H9 (cell line): ENCODE results near the gene WDR20. TPM values are rescaled to one million over a fixed set of nuclear protein-coding genes. Genes with fewer than 3 reads are reported as not detected.

Experiments
- DNase-seq: peaks from one replicate; pipeline ENCODE4 v3.0.0-alpha.2; 2017
- H2AFZ ChIP-seq: one replicate; pipeline ENCODE4 v1.6.1; 2013; ENCODE audit warnings: mild to moderate bottlenecking, low read length, control low read depth, moderate library complexity
- H2AK5ac ChIP-seq: 2 replicates; pipeline ENCODE4 v1.6.1; 2013; ENCODE audit warnings: low read length, control low read depth, mixed read lengths; ENCODE audit not compliant: insufficient read length
- H2BK120ac ChIP-seq: one replicate; pipeline ENCODE4 v1.6.1; 2013; ENCODE audit warnings: low read depth, mild to moderate bottlenecking, low read length, control low read depth, inconsistent platforms; ENCODE audit not compliant: poor library complexity, severe bottlenecking
- H2BK12ac ChIP-seq: 2 replicates; pipeline ENCODE4 v1.6.1; 2013; ENCODE audit warnings: low read length, control low read depth, mixed read lengths, low read depth; ENCODE audit not compliant: insufficient read length
- H2BK15ac ChIP-seq: 2 replicates; pipeline ENCODE4 v1.6.1; 2013; ENCODE audit warnings: low read depth, low read length, control low read depth
- H2BK20ac ChIP-seq: one replicate; pipeline ENCODE4 v1.6.1; 2013; ENCODE audit warnings: low read depth, mild to moderate bottlenecking, low read length, control low read depth, inconsistent platforms; ENCODE audit not compliant: poor library complexity, severe bottlenecking
- H2BK5ac ChIP-seq: 2 replicates; pipeline ENCODE4 v1.6.1; 2013; ENCODE audit warnings: low read length, control low read depth, mixed read lengths; ENCODE audit not compliant: insufficient read length
- H3K14ac ChIP-seq: 2 replicates; pipeline ENCODE4 v1.6.1; 2013; ENCODE audit warnings: low read length, control low read depth; ENCODE audit not compliant: insufficient read depth
- H3K18ac ChIP-seq: 2 replicates; pipeline ENCODE4 v1.6.1; 2013; ENCODE audit warnings: low read depth, mild to moderate bottlenecking, mixed read lengths, low read length, control low read depth; ENCODE audit not compliant: insufficient read length
- H3K23ac ChIP-seq: 2 replicates; pipeline ENCODE4 v1.6.1; 2013; ENCODE audit warnings: low read length, control low read depth, mixed read lengths, low read depth; ENCODE audit not compliant: insufficient read length
- H3K23me2 ChIP-seq: 2 replicates; pipeline ENCODE4 v1.6.1; 2013; ENCODE audit warnings: low read depth, mild to moderate bottlenecking, mixed read lengths, low read length, control low read depth; ENCODE audit not compliant: insufficient read length, poor library complexity, severe bottlenecking
- H3K27ac ChIP-seq: 2 replicates; pipeline ENCODE4 v1.5.1; 2013; ENCODE audit warnings: low read length, control low read depth, mixed read lengths, low read depth; ENCODE audit not compliant: insufficient read length
- H3K27me3 ChIP-seq: 2 replicates; pipeline ENCODE4 v1.6.1; 2013; ENCODE audit warnings: low read length, control low read depth, inconsistent platforms; ENCODE audit not compliant: insufficient read depth
- H3K4ac ChIP-seq: 2 replicates; pipeline ENCODE4 v1.6.1; 2013; ENCODE audit warnings: low read depth, mild to moderate bottlenecking, control low read depth, inconsistent platforms, low read length, moderate library complexity
- H3K4me1 ChIP-seq: 2 replicates; pipeline ENCODE4 v1.6.1; 2013; ENCODE audit warnings: low read length, control low read depth, inconsistent platforms; ENCODE audit not compliant: insufficient read depth
- H3K4me2 ChIP-seq: 2 replicates; pipeline ENCODE4 v1.6.1; 2013; ENCODE audit warnings: low read length, control low read depth, mixed read lengths; ENCODE audit not compliant: insufficient read length, insufficient read depth
- H3K56ac ChIP-seq: 2 replicates; pipeline ENCODE4 v1.6.1; 2013; ENCODE audit warnings: low read depth, mild to moderate bottlenecking, mixed read lengths, low read length, control low read depth; ENCODE audit not compliant: insufficient read length
- H3K79me1 ChIP-seq: 2 replicates; pipeline ENCODE4 v1.6.1; 2013; ENCODE audit warnings: low read depth, mild to moderate bottlenecking, moderate library complexity, low read length, control low read depth, inconsistent platforms; ENCODE audit not compliant: insufficient read depth, poor library complexity, severe bottlenecking
- H3K79me2 ChIP-seq: 2 replicates; pipeline ENCODE4 v1.6.1; 2013; ENCODE audit warnings: low read length, control low read depth, inconsistent platforms; ENCODE audit not compliant: insufficient read depth
- H3K9ac ChIP-seq: 2 replicates; pipeline ENCODE4 v1.6.1; 2013; ENCODE audit warnings: low read length, control low read depth, mixed read lengths; ENCODE audit not compliant: insufficient read length; ENCODE audit errors: extremely low read depth
- H3K9me3 ChIP-seq: one replicate; pipeline ENCODE4 v1.6.1; 2013; ENCODE audit warnings: low read depth, low read length, inconsistent platforms; ENCODE audit not compliant: control insufficient read depth
- H3T11ph ChIP-seq: one replicate; pipeline ENCODE4 v1.6.1; 2013; ENCODE audit warnings: mild to moderate bottlenecking, low read length, control low read depth, inconsistent platforms
- H4K20me1 ChIP-seq: one replicate; pipeline ENCODE4 v1.6.1; 2013; ENCODE audit not compliant: control insufficient read depth, insufficient read length, insufficient read depth
- H4K5ac ChIP-seq: 2 replicates; pipeline ENCODE4 v1.6.1; 2013; ENCODE audit warnings: low read depth, mild to moderate bottlenecking, mixed read lengths, low read length, control low read depth; ENCODE audit not compliant: insufficient read length
- H4K8ac ChIP-seq: replicated peaks from 2 replicates; pipeline ENCODE4 v1.6.1; 2013; ENCODE audit warnings: low read length, control low read depth, mixed read lengths, low read depth; ENCODE audit not compliant: insufficient read length
- H4K91ac ChIP-seq: 2 replicates; pipeline ENCODE4 v1.6.1; 2013; ENCODE audit warnings: low read depth, mild to moderate bottlenecking, moderate library complexity, mixed read lengths, low read length, control low read depth; ENCODE audit not compliant: insufficient read length
- H3K27ac Mint-ChIP-seq, 3 experiments: 2 replicates in 2 of 3; 3 replicates in 1 of 3; pipeline ENCODE4 v1.8.0; 2020 to 2021; ENCODE audit warnings: mixed read lengths in 3 of 3, mild to moderate bottlenecking in 1 of 3, moderate library complexity in 1 of 3
- H3K27me3 Mint-ChIP-seq: 2 replicates; pipeline ENCODE4 v1.8.0; 2021; ENCODE audit warnings: low read depth, mild to moderate bottlenecking, moderate library complexity, mixed read lengths
- H3K36me3 Mint-ChIP-seq, 3 experiments: 2 replicates in 2 of 3; 3 replicates in 1 of 3; pipeline ENCODE4 v1.8.0; 2020 to 2021; ENCODE audit warnings: low read depth in 3 of 3, mixed read lengths in 3 of 3; ENCODE audit not compliant: insufficient read depth in 1 of 3
- H3K4me1 Mint-ChIP-seq, 2 experiments: 2 replicates each; pipeline ENCODE4 v1.8.0; 2020; ENCODE audit warnings: mixed read lengths in 2 of 2
- H3K4me3 Mint-ChIP-seq, 2 experiments: 2 replicates in 1 of 2; 3 replicates in 1 of 2; pipeline ENCODE4 v1.8.0; 2020 to 2021; ENCODE audit warnings: mild to moderate bottlenecking in 2 of 2, mixed read lengths in 2 of 2, moderate library complexity in 1 of 2
- H3K9me3 Mint-ChIP-seq, 2 experiments: 2 replicates in 1 of 2; 3 replicates in 1 of 2; pipeline ENCODE4 v1.8.0; 2020; ENCODE audit warnings: mild to moderate bottlenecking in 2 of 2, mixed read lengths in 2 of 2, moderate library complexity in 1 of 2
- CTCF ChIP-seq: fragments of 200-600 bp; sonication (generic); conservative IDR thresholded peaks from 3 replicates; pipeline ENCODE4 v1.8.0; 2021; ENCODE audit warnings: antibody characterized with exemption, mild to moderate bottlenecking
- WGBS: extraction: QIAGEN DNeasy Blood & Tissue Kit; methylation state at CpG from one replicate; pipeline ENCODE4 v1.1.7; 2013; ENCODE audit warnings: missing lambda C conversion rate, low lambda C conversion rate, mixed read lengths; ENCODE audit not compliant: insufficient read length; ENCODE audit errors: extremely low coverage; 5-methylcytosine and 5-hydroxymethylcytosine counted together
- total RNA-seq: library from RNA; stranded (reverse); gene quantifications from 2 replicates; pipeline ENCODE4 v1.2.1, GENCODE V29; 2021

Gene WDR20
- total RNA-seq, 1 experiment from 2014 or later: 31.6 TPM

- Histone ChIP-seq H3K18ac (no peak overlapping the region), H3K23me2 (peaks cover 6% of the 10 kb centered on the region), H3K23ac (no peak overlapping the region), H4K20me1 (no peaks in the 10 kb centered on the region), H3K14ac (no peak overlapping the region), H3K4me1 (no peaks in the 10 kb centered on the region; the same call in 1 of the 2 replicates), H2AK5ac (no peak overlapping the region), H3K56ac (no peak overlapping the region), H3K9me3 (no peaks in the 10 kb centered on the region), H2BK12ac (no peak overlapping the region), H3K27me3 (no peaks in the 10 kb centered on the region), H3T11ph (no peak overlapping the region), H3K9ac (no peak overlapping the region), H4K5ac (no peak overlapping the region), H2BK15ac (no peak overlapping the region), H2AFZ (no peak overlapping the region), H4K91ac (no peak overlapping the region), H2BK120ac (no peak overlapping the region), H3K4me2 (no peak overlapping the region), H3K79me1 (peaks cover 9% of the 10 kb centered on the region), H4K8ac (no peak overlapping the region), H3K4ac (no peak overlapping the region), H3K79me2 (peaks cover 17% of the 10 kb centered on the region; the same call in 1 of the 2 replicates), H3K27ac (no peak overlapping the region), H2BK5ac (no peak overlapping the region), H2BK20ac (no peak overlapping the region)
- Mint-ChIP-seq H3K4me1 (peaks cover 19 to 29% of the 10 kb centered on the region in 2 experiments), H3K36me3 (peaks cover 0 to 13% (median 0%) of the 10 kb centered on the region in 3 experiments; a peak in 4 of 7 replicates), H3K9me3 (no peaks in the 10 kb centered on the region), H3K4me3 (no peak overlapping the region; a peak in 1 of 5 replicates), H3K27me3 (no peaks in the 10 kb centered on the region), H3K27ac (peak overlapping the region in 1 of 3 experiments; percentile 18; a peak in 1 of 7 replicates)
- WGBS: no CpG with 5 or more reads among the region's 6 CpGs
- DNase-seq: no peak
- TF ChIP-seq CTCF: no peak
These were observed 5.7 kb downstream of the WDR20 start for GRCh38 chr14:102145395-102145794.
